Duodenal mucosa (tissue), 2 donors: ENCODE data around the gene B3GALNT1.

Experiments
- H3K27ac ChIP-seq: one replicate; pipeline ENCODE4 v1.7.0; 2013; ENCODE audit warnings: low read depth, low read length
- H3K27me3 ChIP-seq, 2 donors: one replicate each; pipeline ENCODE4 v1.7.0; 2013; ENCODE audit warnings: low read length in 2 of 2, control low read depth in 1 of 2; ENCODE audit not compliant: insufficient read depth in 2 of 2, control insufficient read depth in 1 of 2
- H3K36me3 ChIP-seq, 2 donors: one replicate each; pipeline ENCODE4 v1.7.0; 2013; ENCODE audit warnings: low read length in 2 of 2, control low read depth in 1 of 2; ENCODE audit not compliant: insufficient read depth in 2 of 2, control insufficient read depth in 1 of 2
- H3K4me1 ChIP-seq, 2 donors: one replicate each; pipeline ENCODE4 v1.7.0; 2013; ENCODE audit warnings: low read length in 2 of 2, control low read depth in 1 of 2; ENCODE audit not compliant: insufficient read depth in 2 of 2, control insufficient read depth in 1 of 2
- H3K4me3 ChIP-seq, 2 donors: one replicate each; pipeline ENCODE4 v1.7.0; 2013; ENCODE audit warnings: low read length in 2 of 2, low read depth in 1 of 2
- H3K9ac ChIP-seq, 2 donors: one replicate each; pipeline ENCODE4 v1.7.0; 2013; ENCODE audit warnings: low read length in 2 of 2, low read depth in 1 of 2
- H3K9me3 ChIP-seq, 2 donors: one replicate each; pipeline ENCODE4 v1.7.0; 2013; ENCODE audit warnings: low read length in 2 of 2, control low read depth in 1 of 2; ENCODE audit not compliant: control insufficient read depth in 1 of 2

B3GALNT1 gene

DNA sequence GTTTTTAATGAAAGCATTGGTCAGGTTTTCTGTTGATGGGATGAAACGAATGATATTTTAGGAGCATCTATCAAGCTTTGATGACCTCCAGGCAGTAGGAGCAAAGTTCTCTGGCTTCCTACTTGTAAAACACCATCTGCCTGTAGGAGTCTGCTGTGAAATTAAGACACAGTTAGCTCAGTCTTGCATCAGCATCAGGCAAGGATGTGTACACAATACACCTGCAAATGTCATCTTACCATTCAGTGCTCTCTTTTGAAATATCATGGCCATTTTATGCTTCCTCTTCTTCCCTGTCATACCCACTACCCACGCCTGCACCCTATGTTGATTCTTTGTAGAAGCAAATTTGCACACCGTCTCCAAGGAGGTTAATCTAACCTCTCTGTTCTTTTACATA, 38.2 kb downstream of the B3GALNT1 start:
- Histone ChIP-seq H3K9ac (no peak overlapping the region), H3K27me3 (no peaks in the 10 kb centered on the region), H3K4me1 (no peaks in the 10 kb centered on the region), H3K9me3 (no peaks in the 10 kb centered on the region), H3K4me3 (no peak overlapping the region), H3K27ac (no peak overlapping the region), H3K36me3 (no peaks in the 10 kb centered on the region)

DNA sequence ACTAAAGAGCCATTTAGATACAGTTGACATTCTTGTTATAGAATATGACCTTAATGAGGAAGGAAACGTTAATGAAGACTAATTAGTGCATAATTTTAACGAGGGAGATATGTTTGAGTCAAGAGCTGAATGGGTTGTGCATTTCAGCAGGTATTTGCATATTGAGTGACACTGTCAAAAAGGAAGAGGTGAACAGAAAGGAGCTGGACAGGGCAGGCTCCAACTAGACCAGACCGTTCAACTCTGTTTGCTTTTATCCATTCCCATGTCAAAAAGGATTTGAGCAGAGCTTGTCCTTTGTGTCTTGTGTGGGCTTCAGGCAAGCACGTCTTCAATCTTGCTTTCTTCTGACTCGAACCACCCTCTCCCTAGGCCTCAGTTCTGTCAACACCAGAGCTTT, 40.7 kb downstream of the B3GALNT1 start:
- no peaks in the 10 kb centered on the region for H3K27me3 ChIP-seq
- H3K9ac ChIP-seq: no peak overlapping the region
- H3K27ac ChIP-seq: no peak overlapping the region
- H3K36me3 ChIP-seq: no peaks in the 10 kb centered on the region
- H3K4me1 ChIP-seq: no peaks in the 10 kb centered on the region
- no peak overlapping the region for H3K4me3 ChIP-seq
- no peaks in the 10 kb centered on the region for H3K9me3 ChIP-seq

DNA sequence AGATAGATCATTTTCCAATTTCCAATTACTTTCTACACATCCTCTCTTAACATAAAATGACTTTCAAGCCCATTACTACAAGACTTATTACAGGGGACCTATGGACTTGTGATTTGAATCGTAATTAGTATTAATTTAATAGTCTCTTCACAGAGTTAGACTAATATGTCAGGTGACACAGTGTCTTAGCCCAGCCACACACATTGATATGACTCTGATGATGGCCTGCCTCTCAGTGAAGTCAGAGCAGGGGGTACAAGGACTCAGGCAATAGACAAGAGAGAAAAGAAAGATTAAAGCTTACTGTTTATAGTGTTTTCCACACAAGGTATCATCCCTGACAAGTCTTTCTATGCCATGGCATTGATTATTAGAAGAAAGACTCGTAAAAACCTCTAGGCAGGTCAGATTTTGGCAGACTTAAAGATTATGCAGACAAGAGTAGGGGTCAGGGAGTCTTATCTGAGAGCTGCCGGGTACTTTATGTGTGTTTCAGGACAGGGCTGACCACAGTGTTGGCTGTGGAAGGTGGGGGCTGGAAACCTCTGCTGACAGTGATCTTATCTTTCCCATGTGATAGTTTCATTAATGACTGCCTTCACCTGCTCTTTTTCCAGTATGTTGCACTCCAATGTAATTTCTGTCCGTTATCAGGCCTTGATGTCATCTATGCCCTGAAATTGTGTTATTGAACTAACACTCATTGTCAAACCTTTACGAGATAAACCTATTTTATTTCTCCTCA, 50.1 kb downstream of the B3GALNT1 start:
- Histone ChIP-seq H3K4me3 (no peak overlapping the region), H3K9ac (no peak overlapping the region), H3K27ac (no peak overlapping the region), H3K27me3 (no peaks in the 10 kb centered on the region), H3K36me3 (no peaks in the 10 kb centered on the region), H3K4me1 (no peaks in the 10 kb centered on the region), H3K9me3 (no peaks in the 10 kb centered on the region)

DNA sequence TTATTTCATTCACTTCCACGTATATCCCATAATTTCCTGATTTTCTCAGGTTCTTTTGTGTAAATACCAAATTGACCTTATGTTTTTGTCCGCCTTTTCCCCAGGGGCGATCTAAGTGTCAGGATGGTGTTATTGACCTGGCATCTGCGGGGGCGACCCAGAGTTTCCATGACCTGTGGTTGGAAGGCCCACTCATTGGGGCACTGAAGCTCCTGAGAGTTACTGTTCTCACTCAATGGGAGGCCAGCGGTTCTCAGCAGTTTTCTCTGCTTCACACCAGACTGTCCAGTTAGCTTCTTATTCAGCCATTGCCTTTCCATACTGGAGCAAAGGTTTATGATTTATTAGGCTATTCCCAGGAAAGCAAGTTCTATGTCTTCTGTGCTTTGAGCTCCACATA, 53.3 kb downstream of the B3GALNT1 start:
- Histone ChIP-seq H3K4me1 (no peaks in the 10 kb centered on the region), H3K27me3 (no peaks in the 10 kb centered on the region), H3K36me3 (no peaks in the 10 kb centered on the region), H3K9ac (no peak overlapping the region), H3K4me3 (no peak overlapping the region), H3K9me3 (no peaks in the 10 kb centered on the region), H3K27ac (no peak overlapping the region)

DNA sequence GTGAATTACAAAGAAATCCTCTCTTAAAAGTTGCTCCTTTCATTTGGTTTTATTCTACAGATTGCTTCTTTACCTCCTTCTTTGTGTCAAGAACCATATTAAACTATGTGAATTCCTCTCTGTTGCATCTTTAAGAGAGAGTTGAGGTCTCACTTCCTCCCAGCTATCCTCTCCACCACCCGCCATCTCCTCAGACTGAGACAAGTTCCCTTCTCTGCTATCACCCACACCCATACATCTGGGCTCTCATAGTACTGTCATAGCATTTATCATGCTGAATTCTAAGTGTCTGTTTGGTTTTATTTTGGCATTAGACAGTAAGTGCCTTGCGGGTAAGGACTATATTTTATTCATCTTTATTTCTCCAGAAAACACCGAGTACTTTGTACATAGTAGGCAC, 54.2 kb downstream of the B3GALNT1 start:
- H3K27ac ChIP-seq: no peak overlapping the region
- no peaks in the 10 kb centered on the region for H3K36me3 ChIP-seq
- H3K4me1 ChIP-seq: no peaks in the 10 kb centered on the region
- H3K9ac ChIP-seq: no peak overlapping the region
- no peak overlapping the region for H3K4me3 ChIP-seq
- H3K27me3 ChIP-seq: no peaks in the 10 kb centered on the region
- no peaks in the 10 kb centered on the region for H3K9me3 ChIP-seq

DNA sequence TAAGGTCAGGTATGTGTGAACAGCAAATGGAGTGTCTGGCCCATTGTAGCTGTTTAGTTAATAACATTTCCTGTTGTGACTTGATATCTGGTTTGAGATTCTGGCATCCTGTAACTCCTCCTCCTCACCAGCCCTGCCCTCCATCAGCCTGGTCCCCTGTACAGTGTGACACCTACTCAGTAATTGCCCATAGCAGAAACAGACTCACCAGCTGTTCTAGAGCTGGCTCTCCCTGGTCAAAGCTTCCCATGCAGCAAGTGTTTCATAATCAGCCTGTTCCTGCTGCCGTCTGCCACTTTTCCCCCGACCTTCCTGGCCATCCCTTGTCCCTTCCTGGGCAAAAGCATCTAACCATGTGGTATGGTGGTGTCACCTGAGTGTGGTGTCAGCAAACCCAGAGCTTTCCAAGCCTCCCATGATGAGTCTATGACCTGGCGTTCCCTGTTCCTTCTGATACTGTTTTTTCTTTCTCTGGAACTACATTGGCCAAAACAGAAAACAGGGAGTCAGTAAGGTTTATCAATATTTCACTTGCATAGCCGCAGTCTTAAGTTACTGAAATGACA, 55.4 kb downstream of the B3GALNT1 start:
- H3K27me3 ChIP-seq: no peaks in the 10 kb centered on the region
- H3K4me1 ChIP-seq: no peaks in the 10 kb centered on the region
- no peak overlapping the region for H3K27ac ChIP-seq
- H3K36me3 ChIP-seq: no peaks in the 10 kb centered on the region
- H3K9me3 ChIP-seq: no peaks in the 10 kb centered on the region
- H3K9ac ChIP-seq: no peak overlapping the region
- H3K4me3 ChIP-seq: no peak overlapping the region

DNA sequence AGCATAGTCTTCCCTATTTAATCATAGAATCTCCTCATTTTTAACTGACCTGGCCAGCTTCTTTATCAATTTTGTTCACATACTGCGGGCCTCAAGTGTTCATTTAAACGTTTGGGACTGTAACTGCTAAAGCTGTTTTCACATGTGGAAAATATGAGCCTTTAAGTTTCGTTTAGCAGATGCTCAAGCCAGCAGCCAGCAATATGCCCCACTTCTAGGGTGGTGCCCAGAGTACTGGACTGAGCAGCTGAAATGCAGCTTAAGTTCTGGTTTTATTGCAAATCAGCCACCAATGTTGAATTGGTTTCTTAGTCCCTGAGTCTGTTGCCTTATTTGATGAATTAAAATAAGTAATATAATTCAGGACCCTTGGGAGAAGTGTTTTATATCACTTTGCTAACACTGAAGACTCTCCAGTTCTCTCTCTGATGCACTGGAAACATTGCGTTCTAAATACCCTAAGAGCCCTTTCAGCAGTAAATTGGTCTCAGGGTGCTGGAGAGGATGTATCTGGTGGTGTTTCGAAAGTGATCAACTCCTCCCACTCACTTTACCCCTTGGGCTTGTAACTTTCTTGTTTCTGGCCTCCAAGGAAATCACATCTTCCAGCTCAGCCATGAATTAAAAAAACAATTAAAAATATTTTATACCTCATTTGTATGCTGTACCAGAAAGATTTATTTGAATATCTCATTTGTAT, 61.7 kb downstream of the B3GALNT1 start:
- no peaks in the 10 kb centered on the region for H3K27me3 ChIP-seq
- no peaks in the 10 kb centered on the region for H3K9me3 ChIP-seq
- H3K9ac ChIP-seq: no peak overlapping the region
- H3K4me3 ChIP-seq: no peak overlapping the region
- H3K36me3 ChIP-seq: no peaks in the 10 kb centered on the region
- no peaks in the 10 kb centered on the region for H3K4me1 ChIP-seq
- H3K27ac ChIP-seq: no peak overlapping the region

DNA sequence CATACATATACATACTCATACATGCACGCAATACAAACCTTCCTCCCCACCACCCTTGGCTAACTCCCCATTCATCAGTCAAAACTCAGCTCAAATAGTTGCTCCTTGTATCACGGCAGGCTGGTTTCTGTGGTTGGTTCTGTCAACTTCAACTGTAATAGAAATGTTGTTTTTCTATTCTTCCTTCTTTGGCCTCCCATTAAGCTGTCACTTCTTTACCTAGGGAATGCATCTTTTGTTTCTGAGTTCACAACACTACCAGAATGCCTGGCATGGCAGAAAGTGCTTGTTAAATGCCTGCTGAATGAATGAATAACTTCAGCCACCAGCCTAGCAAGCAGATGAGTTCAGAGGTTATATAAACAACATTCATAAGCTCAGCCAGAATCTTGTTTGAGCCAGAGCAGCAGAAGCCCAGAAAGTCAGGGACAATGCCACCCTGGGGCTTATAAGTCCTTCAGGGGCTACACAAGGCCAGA, 63.1 kb downstream of the B3GALNT1 start:
- no peak overlapping the region for H3K9ac ChIP-seq

DNA sequence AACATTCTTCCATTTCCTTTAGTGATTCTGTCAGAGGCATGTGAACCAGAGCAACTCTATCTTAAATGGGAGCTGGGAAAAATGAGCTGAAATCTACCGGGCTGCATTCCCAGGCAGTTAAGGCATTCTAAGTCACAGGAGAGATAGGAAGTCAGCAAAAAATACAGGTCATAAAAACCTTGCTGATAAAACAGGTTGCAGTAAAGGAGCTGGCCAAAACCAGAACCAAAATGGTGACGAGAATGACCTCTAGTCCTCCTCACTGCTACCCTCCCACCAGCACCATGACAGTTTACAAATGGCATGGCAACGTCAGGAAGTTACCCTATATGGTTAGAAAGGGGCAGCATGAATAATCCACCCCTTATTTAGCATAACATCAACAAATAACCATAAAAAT, 66.4 kb downstream of the B3GALNT1 start:
- Histone ChIP-seq H3K27ac (no peak overlapping the region), H3K9me3 (no peaks in the 10 kb centered on the region), H3K4me3 (no peak overlapping the region), H3K27me3 (no peaks in the 10 kb centered on the region), H3K4me1 (no peaks in the 10 kb centered on the region), H3K9ac (no peak overlapping the region), H3K36me3 (no peaks in the 10 kb centered on the region)

More for the DNA sequence above, 63.1 kb downstream of the B3GALNT1 start:
- Histone ChIP-seq H3K9me3 (no peaks in the 10 kb centered on the region), H3K27me3 (no peaks in the 10 kb centered on the region), H3K4me3 (no peak overlapping the region), H3K36me3 (no peaks in the 10 kb centered on the region), H3K4me1 (no peaks in the 10 kb centered on the region), H3K27ac (no peak overlapping the region)

DNA sequence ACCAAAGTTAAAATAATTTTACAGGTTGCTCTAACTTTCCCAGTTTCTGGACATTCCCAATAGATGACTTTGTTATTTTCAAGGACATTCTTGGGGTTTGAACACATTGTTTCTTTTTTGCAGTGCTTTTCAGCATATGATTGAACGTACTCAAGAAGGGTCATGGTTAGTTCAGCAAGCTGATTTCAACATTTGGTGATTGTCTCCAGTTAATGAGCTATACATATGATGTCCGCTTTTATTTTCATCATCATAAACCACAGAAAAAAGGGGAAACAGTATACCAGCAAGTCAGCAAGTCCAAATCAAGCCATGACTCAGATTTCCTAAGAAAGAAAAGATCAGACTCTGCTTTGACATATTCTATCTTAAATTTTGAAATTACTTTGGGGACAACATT, 69.4 kb downstream of the B3GALNT1 start:
- no peaks in the 10 kb centered on the region for H3K4me1 ChIP-seq
- no peaks in the 10 kb centered on the region for H3K9me3 ChIP-seq
- no peaks in the 10 kb centered on the region for H3K36me3 ChIP-seq
- H3K4me3 ChIP-seq: no peak overlapping the region
- no peak overlapping the region for H3K9ac ChIP-seq
- H3K27ac ChIP-seq: no peak overlapping the region
- no peaks in the 10 kb centered on the region for H3K27me3 ChIP-seq
